CD14-positive monocyte (primary cell): ENCODE data around the gene FOS. TPM values are rescaled to one million over a fixed set of nuclear protein-coding genes. Genes with fewer than 3 reads are reported as not detected.

ENCODE experiments used
- DNase-seq, 3 donors: peaks; one replicate each; pipeline ENCODE4 v3.0.0-alpha.2; 2011 to 2022
- H2AFZ ChIP-seq: 2 replicates; pipeline ENCODE4 v1.6.0; 2012; ENCODE audit warnings: mild to moderate bottlenecking, low read depth, low read length, inconsistent platforms; ENCODE audit not compliant: insufficient read depth, poor library complexity, severe bottlenecking
- H3K27ac ChIP-seq, 2 donors: 1 replicate in 1 of 2; 2 replicates in 1 of 2; pipeline ENCODE4 v1.5.1; 2012 to 2013; ENCODE audit warnings: low read length in 2 of 2, control low read depth in 1 of 2, inconsistent platforms in 1 of 2, low read depth in 1 of 2, mild to moderate bottlenecking in 1 of 2
- H3K27me3 ChIP-seq, 2 donors: one replicate each; pipeline versions ENCODE4 v1.6.0 to v1.6.1; 2011 to 2013; ENCODE audit warnings: low read length in 2 of 2; ENCODE audit not compliant: control insufficient read depth in 2 of 2, insufficient read depth in 2 of 2
- H3K36me3 ChIP-seq, 2 donors: replicated peaks in 1 of 2; 1 replicate in 1 of 2; 2 replicates in 1 of 2; pipeline versions ENCODE4 v1.5.1 to v1.6.1; 2012 to 2013; ENCODE audit warnings: low read length in 2 of 2, control low read depth in 1 of 2, inconsistent platforms in 1 of 2, mild to moderate bottlenecking in 1 of 2; ENCODE audit not compliant: insufficient read depth in 2 of 2, control insufficient read depth in 1 of 2
- H3K4me1 ChIP-seq, 2 donors: 1 replicate in 1 of 2; 2 replicates in 1 of 2; pipeline versions ENCODE4 v1.5.1 to v1.6.1; 2012 to 2013; ENCODE audit warnings: low read length in 2 of 2, control low read depth in 1 of 2, inconsistent platforms in 1 of 2, mild to moderate bottlenecking in 1 of 2, moderate library complexity in 1 of 2; ENCODE audit not compliant: insufficient read depth in 2 of 2, control insufficient read depth in 1 of 2
- H3K4me2 ChIP-seq: replicated peaks from 2 replicates; pipeline ENCODE3; 2012; ENCODE audit warnings: low read length, moderate library complexity, mild to moderate bottlenecking; ENCODE audit not compliant: poor library complexity, severe bottlenecking; ENCODE audit errors: extremely low read depth
- H3K4me3 ChIP-seq, 3 experiments: fragments of 200-600 bp in 1 of 3; sonication (generic) in 1 of 3; replicated peaks in 1 of 3; 1 replicate in 2 of 3; 2 replicates in 1 of 3; pipeline ENCODE4 v1.5.1; 2011 to 2013; ENCODE audit warnings: low read length in 3 of 3, mild to moderate bottlenecking in 3 of 3, control low read depth in 2 of 3, low read depth in 2 of 3, inconsistent platforms in 1 of 3, moderate library complexity in 1 of 3
- H3K79me2 ChIP-seq: 2 replicates; pipeline ENCODE4 v1.6.0; 2012; ENCODE audit warnings: mild to moderate bottlenecking, control low read depth, inconsistent platforms, low read length, moderate library complexity; ENCODE audit not compliant: insufficient read depth
- H3K9ac ChIP-seq: 2 replicates; pipeline ENCODE4 v1.6.0; 2017; ENCODE audit warnings: low read length, mild to moderate bottlenecking; ENCODE audit not compliant: insufficient read depth, poor library complexity, severe bottlenecking
- H3K9me3 ChIP-seq, 2 donors: replicated peaks in 1 of 2; 1 replicate in 1 of 2; 2 replicates in 1 of 2; pipeline versions ENCODE4 v1.5.1 to v1.6.1; 2012 to 2013; ENCODE audit warnings: low read length in 2 of 2, control low read depth in 1 of 2; ENCODE audit not compliant: control insufficient read depth in 1 of 2, insufficient read depth in 1 of 2
- H4K20me1 ChIP-seq: 2 replicates; pipeline ENCODE4 v1.6.0; 2012; ENCODE audit warnings: mild to moderate bottlenecking, low read length, control low read depth, moderate library complexity; ENCODE audit not compliant: insufficient read depth
- H3K27ac Mint-ChIP-seq, 7 donors: one replicate each; pipeline ENCODE4 v1.8.0; 2020; ENCODE audit warnings: mild to moderate bottlenecking in 7 of 7, mixed read lengths in 7 of 7, moderate library complexity in 6 of 7, inconsistent platforms in 2 of 7
- H3K27me3 Mint-ChIP-seq, 3 donors: one replicate each; pipeline ENCODE4 v1.8.0; 2021 to 2022; ENCODE audit warnings: low read depth in 3 of 3, mild to moderate bottlenecking in 3 of 3, mixed read lengths in 3 of 3, moderate library complexity in 3 of 3, inconsistent platforms in 1 of 3
- H3K36me3 Mint-ChIP-seq, 2 donors: one replicate each; pipeline ENCODE4 v1.8.0; 2020; ENCODE audit warnings: mixed read lengths in 2 of 2, inconsistent platforms in 1 of 2, mild to moderate bottlenecking in 1 of 2
- H3K4me1 Mint-ChIP-seq: one replicate; pipeline ENCODE4 v1.8.0; 2020; ENCODE audit warnings: mild to moderate bottlenecking, mixed read lengths
- H3K4me3 Mint-ChIP-seq, 2 donors: one replicate each; pipeline ENCODE4 v1.8.0; 2020; ENCODE audit warnings: mild to moderate bottlenecking in 2 of 2, mixed read lengths in 2 of 2, moderate library complexity in 1 of 2
- H3K9me3 Mint-ChIP-seq, 7 donors: one replicate each; pipeline ENCODE4 v1.8.0; 2020 to 2022; ENCODE audit warnings: mixed read lengths in 7 of 7, mild to moderate bottlenecking in 6 of 7, moderate library complexity in 6 of 7, inconsistent platforms in 2 of 7
- CTCF ChIP-seq: fragments of 200-600 bp; IDR thresholded peaks from one replicate; pipeline ENCODE4 v1.8.0; 2022; ENCODE audit warnings: antibody characterized with exemption, mild to moderate bottlenecking
- WGBS: methylation state at CpG from one replicate; pipeline ENCODE4 v1.1.5; 2013; ENCODE audit warnings: missing lambda C conversion rate; ENCODE audit not compliant: insufficient coverage; 5-methylcytosine and 5-hydroxymethylcytosine counted together
- intact Hi-C, 2 donors: fragments of 100-400 bp; cut with micrococcal nuclease; formaldehyde crosslinking; loops; one replicate each; pipeline versions ENCODE4 v1.15.0 to v1.15.1; 2023
- polyA plus RNA-seq, 3 donors: library from polyadenylated mRNA; depleted of rRNA in 1 of 3; unstranded in 2 of 3; stranded (reverse) in 1 of 3; fragments of 300-500 nt in 2 of 3; fragments of >200 nt in 1 of 3; fragmentation: Illumina TruSeq in 2 of 3; gene quantifications; 1 replicate in 2 of 3; 2 replicates in 1 of 3; pipeline ENCODE4 v1.2.3, GENCODE V29; 2012 to 2021

FOS gene
- polyA plus RNA-seq, 3 donors: 4,403 to 5,159 (median 4,841) TPM

DNA sequence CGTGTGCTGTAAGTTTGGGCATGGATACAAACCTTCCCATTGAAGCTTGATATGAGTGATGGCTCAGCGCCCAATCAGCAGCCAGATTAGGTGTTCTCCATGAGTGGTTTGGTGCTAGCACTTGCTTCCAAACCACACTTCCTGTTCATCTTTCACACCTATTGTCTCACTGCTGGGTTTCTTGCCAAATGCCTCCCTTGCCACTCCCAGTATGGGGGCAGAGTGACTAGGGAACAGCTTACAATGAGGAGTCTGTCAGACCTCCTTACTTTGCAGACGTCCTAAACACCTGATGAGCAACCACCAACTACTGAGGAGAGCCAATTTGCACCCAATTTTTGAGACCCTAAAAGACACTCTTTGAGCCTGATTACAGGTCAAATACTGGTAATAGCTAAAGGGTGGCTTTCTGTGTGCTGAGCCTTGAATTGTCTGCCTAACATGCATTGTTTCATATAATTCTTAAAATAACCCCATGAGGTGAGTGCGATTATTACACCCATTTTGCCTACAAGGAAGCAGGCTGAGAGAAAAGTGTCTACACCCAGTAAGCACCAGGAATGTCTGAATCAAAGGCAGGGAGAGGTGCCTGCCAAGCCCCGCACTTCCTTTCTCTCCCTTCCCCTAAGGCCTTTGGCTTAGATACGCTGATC lies 48.4 kb upstream of the FOS start:
- TF ChIP-seq CTCF: peak; percentile 61
- intact Hi-C loops: no loop called here
- Histone ChIP-seq H3K4me2 (no peak overlapping the region), H3K9me3 (no peaks in the 10 kb centered on the region), H3K36me3 (no peaks in the 10 kb centered on the region), H4K20me1 (no peaks in the 10 kb centered on the region), H3K4me1 (peaks cover 52 to 61% of the 10 kb centered on the region in 2 donors), H3K79me2 (no peaks in the 10 kb centered on the region), H3K27me3 (no peaks in the 10 kb centered on the region), H3K27ac (no peak overlapping the region), H2AFZ (no peak overlapping the region), H3K4me3 (no peak overlapping the region), H3K9ac (no peak overlapping the region)
- peak overlapping the region in 6 of 7 donors; percentile 40 to 82 (median 66) for H3K27ac Mint-ChIP-seq
- no peak overlapping the region for H3K4me3 Mint-ChIP-seq
- H3K27me3 Mint-ChIP-seq: peaks cover 0 to 4% (median 3%) of the 10 kb centered on the region in 3 donors
- H3K9me3 Mint-ChIP-seq: peaks cover 0 to 4% (median 0%) of the 10 kb centered on the region in 7 donors
- WGBS: 77% methylated on average over 4 of the region's 6 CpGs
- H3K4me1 Mint-ChIP-seq: peaks cover 63% of the 10 kb centered on the region
- H3K36me3 Mint-ChIP-seq: peaks cover 0 to 3% of the 10 kb centered on the region in 2 donors
- DNase-seq: peak; percentile 31 to 37 (median 32)

DNA sequence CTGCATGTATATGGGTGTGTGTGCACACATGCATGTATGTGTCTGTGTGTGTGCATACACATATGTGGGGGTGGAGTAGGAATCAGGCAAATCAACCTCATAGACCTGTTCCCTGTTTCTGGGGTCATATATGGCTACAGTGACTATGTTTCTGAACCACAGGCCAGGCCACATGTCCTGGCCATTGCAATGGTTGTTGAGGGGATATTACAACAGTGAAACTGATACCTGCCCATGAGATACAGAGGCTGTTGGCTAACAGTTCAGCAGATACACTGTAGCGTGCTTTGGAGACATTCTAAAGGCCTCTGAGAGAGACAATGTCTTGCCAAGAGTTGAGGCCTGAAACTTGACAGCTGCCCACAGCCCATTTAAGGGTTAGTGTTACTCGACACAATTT lies 47.3 kb upstream of the FOS start:
- Histone ChIP-seq H3K4me2 (no peak overlapping the region), H4K20me1 (no peaks in the 10 kb centered on the region), H3K9ac (no peak overlapping the region), H3K79me2 (no peaks in the 10 kb centered on the region), H3K4me3 (no peak overlapping the region), H3K27me3 (no peaks in the 10 kb centered on the region), H3K9me3 (no peaks in the 10 kb centered on the region), H3K4me1 (peaks cover 63 to 71% of the 10 kb centered on the region in 2 donors), H3K36me3 (no peaks in the 10 kb centered on the region), H3K27ac (no peak overlapping the region), H2AFZ (no peak overlapping the region)
- DNase-seq: no peak
- H3K9me3 Mint-ChIP-seq: peaks cover 0 to 2% (median 0%) of the 10 kb centered on the region in 7 donors
- TF ChIP-seq CTCF: no peak
- no peak overlapping the region for H3K4me3 Mint-ChIP-seq
- peaks cover 66% of the 10 kb centered on the region for H3K4me1 Mint-ChIP-seq
- intact Hi-C loops: no loop called here
- WGBS: no CpG with 5 or more reads among the region's 2 CpGs
- H3K36me3 Mint-ChIP-seq: peaks cover 0 to 3% of the 10 kb centered on the region in 2 donors
- peak overlapping the region in 1 of 7 donors; percentile 26 for H3K27ac Mint-ChIP-seq
- peaks cover 0 to 4% (median 3%) of the 10 kb centered on the region in 3 donors for H3K27me3 Mint-ChIP-seq
